UCSD-AML1 (cell line): ENCODE measurements around the gene POTEB2.
"Not testable (repeated sequence)": the region's sequence is repeated elsewhere in the genome, so short reads cannot be mapped to it uniquely, and the experiment has no call there.

Experiments
- DNase-seq: peaks from one replicate; lab custom pipeline; 2025; ENCODE audit not compliant: unreplicated experiment; lab: John Stamatoyannopoulos, UW

The POTEB2 gene

GRCh38 chr15:20866214-20866613 lies at the start of gene POTEB2:
Gene POTEB2, minus strand, starts transcription at chr15:20866314. Its CDS starts 33 bp downstream, at chr15:20866281.
- DNase-seq = not testable (repeated sequence)

GRCh38 chr15:20879916-20880315 lies 13.8 kb upstream of the POTEB2 start:
- not testable (repeated sequence) for DNase-seq

- not testable (repeated sequence) for DNase-seq
These were observed 12.3 kb upstream of the POTEB2 start for GRCh38 chr15:20878464-20878863.

- DNase-seq = not testable (repeated sequence)
These were observed 11.7 kb upstream of the POTEB2 start for GRCh38 chr15:20877819-20878218.
